ENCODE measurements around the gene E2F1.

DNA sequence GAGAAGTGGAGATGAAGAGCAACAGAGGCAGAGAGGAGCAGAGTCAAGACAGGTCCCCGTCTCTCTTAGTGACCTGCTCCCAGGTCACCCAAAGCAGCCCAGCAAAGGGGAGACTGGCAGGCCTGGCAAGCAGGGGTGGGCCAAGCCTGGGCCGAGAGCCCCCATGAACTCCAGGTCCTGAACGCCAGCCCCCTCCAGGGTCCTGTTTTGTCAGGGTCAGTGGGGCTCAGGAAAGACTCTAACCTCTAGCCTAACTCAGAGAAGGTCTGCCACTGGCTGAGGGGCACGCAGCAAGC lies 13.1 kb downstream of the E2F1 start:
- TF ChIP-seq EZH2 (optimal IDR thresholded peaks at IDR 0.05; ENCODE audit: low read depth, low read length) = no peak
- TF ChIP-seq, protein P1, sequence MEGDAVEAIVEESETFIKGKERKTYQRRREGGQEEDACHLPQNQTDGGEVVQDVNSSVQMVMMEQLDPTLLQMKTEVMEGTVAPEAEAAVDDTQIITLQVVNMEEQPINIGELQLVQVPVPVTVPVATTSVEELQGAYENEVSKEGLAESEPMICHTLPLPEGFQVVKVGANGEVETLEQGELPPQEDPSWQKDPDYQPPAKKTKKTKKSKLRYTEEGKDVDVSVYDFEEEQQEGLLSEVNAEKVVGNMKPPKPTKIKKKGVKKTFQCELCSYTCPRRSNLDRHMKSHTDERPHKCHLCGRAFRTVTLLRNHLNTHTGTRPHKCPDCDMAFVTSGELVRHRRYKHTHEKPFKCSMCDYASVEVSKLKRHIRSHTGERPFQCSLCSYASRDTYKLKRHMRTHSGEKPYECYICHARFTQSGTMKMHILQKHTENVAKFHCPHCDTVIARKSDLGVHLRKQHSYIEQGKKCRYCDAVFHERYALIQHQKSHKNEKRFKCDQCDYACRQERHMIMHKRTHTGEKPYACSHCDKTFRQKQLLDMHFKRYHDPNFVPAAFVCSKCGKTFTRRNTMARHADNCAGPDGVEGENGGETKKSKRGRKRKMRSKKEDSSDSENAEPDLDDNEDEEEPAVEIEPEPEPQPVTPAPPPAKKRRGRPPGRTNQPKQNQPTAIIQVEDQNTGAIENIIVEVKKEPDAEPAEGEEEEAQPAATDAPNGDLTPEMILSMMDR (IDR thresholded peaks at IDR 0.05; ENCODE audit: low read length) = no peak
- no peak for TF ChIP-seq EZH2phosphoT487 (IDR thresholded peaks at IDR 0.05; ENCODE audit: low read length)
